ENCODE results near the gene TTLL5.

Gene TTLL5

DNA sequence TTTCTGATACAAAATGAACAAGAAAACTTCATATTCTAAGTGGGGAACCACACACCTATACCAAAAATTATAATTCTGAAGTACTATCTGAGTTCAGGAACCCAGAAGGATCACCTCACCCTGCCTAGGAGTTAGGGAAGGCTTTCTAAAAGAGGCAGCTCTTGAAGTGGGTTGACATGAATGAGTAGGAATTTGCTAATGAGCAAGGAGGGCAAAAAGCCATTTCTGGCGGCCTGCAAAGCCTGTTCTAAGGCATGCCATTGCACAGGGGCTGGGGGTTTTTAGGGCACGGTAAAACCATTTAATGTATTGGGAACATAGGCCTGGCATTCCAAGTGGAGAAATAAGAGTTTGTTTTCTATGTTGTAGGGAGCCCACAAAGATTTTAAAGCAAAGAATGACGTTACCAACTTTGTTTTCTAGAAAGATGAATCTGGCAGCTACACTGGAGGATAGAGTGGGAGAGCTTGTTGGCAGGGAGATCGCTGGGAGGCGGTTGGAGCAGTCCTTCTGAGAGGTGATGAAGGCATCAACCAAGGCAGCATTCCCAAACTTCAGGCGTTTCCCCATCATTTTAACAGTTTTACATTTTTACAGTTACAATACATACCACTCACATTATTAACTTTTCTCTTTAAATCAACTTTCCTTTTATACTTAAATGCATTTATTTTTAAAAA, 338.6 kb downstream of the TTLL5 start:
- Histone ChIP-seq H3K4me1 (ENCODE audit: control insufficient read depth, insufficient read depth, low read length, poor library complexity, severe bottlenecking) (no peaks in the 10 kb centered on the region), H3K4me3 (ENCODE audit: extremely low read depth, insufficient read depth, low read length, poor library complexity, severe bottlenecking) (no peak overlapping the region), H3K9me3 (ENCODE audit: control insufficient read depth, low read length) (no peaks in the 10 kb centered on the region), H3K36me3 (ENCODE audit: control insufficient read depth, insufficient read depth, low read length) (peaks cover 64% of the 10 kb centered on the region), H3K27ac (ENCODE audit: low read depth, low read length, severe bottlenecking) (no peak overlapping the region)
- 89 to 96% methylated on average over 3 to 6 of the region's 6 CpGs for WGBS, 2 experiments (ENCODE audit: insufficient coverage in 2 of 2)

DNA sequence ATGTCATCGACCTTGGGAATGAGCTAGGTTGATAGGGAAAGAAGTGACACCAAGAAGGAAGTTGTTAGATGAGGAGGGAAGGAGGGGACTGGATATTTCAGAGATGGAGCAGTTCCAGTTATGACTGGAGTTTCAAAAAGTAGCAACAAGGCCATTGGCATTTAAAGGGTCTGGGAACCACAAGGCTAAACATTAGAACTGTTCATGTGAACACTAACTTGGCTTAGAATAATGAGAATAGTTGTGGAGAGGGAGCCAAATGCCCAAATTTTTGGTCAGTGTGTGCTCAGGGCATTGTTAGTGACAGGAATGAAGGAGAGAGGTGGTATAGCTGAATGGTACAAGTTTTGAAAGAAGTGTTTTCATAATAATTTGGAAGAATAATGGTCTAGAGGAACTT, 341.3 kb downstream of the TTLL5 start:
- H3K27ac ChIP-seq (ENCODE audit: low read depth, low read length, severe bottlenecking), result no peak overlapping the region
- H3K9me3 ChIP-seq (ENCODE audit: control insufficient read depth, low read length), result no peaks in the 10 kb centered on the region
- no peaks in the 10 kb centered on the region for H3K4me1 ChIP-seq (ENCODE audit: control insufficient read depth, insufficient read depth, low read length, poor library complexity, severe bottlenecking)
- 80 to 87% methylated on average over 1 of the region's 1 CpG for WGBS, 2 experiments (ENCODE audit: insufficient coverage in 2 of 2)
- peaks cover 70% of the 10 kb centered on the region for H3K36me3 ChIP-seq (ENCODE audit: control insufficient read depth, insufficient read depth, low read length)
- H3K4me3 ChIP-seq (ENCODE audit: extremely low read depth, insufficient read depth, low read length, poor library complexity, severe bottlenecking), result no peak overlapping the region

Data from mesodermal cell (in vitro differentiated cells).